ENCODE results near the gene SDHAF2.

The SDHAF2 gene

GRCh38 chr11:61447601-61448551 is 18.0 kb downstream of the SDHAF2 start:
- peaks cover 6% of the 10 kb centered on the region for H3K36me3 ChIP-seq (ENCODE audit: control insufficient read depth, insufficient read depth, low read length)
- H3K23ac ChIP-seq (ENCODE audit: low read length) = no peak overlapping the region
- H3K18ac ChIP-seq (ENCODE audit: low read length) = no peak overlapping the region
- H3K27ac ChIP-seq (ENCODE audit: low read depth, low read length) = no peak overlapping the region
- H3K27me3 ChIP-seq (ENCODE audit: insufficient read depth, low read length, poor library complexity) = no peaks in the 10 kb centered on the region
- no CpG with 5 or more reads among the region's 12 CpGs for WGBS (ENCODE audit: extremely low coverage, insufficient coverage, low lambda C conversion rate)
- peaks cover 2% of the 10 kb centered on the region for H3K79me1 ChIP-seq (ENCODE audit: low read length)
- DNase-seq = no peak
- H3K4me2 ChIP-seq (ENCODE audit: low read length) = no peak overlapping the region
- no peak overlapping the region for H3K4ac ChIP-seq (ENCODE audit: low read depth, low read length)
- no peak overlapping the region for H2AK5ac ChIP-seq (ENCODE audit: low read length)
- H3K4me1 ChIP-seq (ENCODE audit: control insufficient read depth, low read depth, low read length) = no peaks in the 10 kb centered on the region
- H3K56ac ChIP-seq (ENCODE audit: low read length) = no peak overlapping the region
- H2BK15ac ChIP-seq (replicated peaks; ENCODE audit: low read depth) = no peak overlapping the region
- no peak overlapping the region for H2BK5ac ChIP-seq (ENCODE audit: low read length)
- H3K9ac ChIP-seq (ENCODE audit: low read length) = no peak overlapping the region
- no peak overlapping the region for H3K4me3 ChIP-seq (ENCODE audit: low read length)
- H4K5ac ChIP-seq (ENCODE audit: low read length) = no peak overlapping the region
- no peak overlapping the region for H2BK120ac ChIP-seq (ENCODE audit: low read depth, low read length)
- H4K8ac ChIP-seq (ENCODE audit: low read depth, low read length) = no peak overlapping the region
- peaks cover 1% of the 10 kb centered on the region for H3K79me2 ChIP-seq (ENCODE audit: control insufficient read depth, insufficient read depth, low read length)

GRCh38 chr11:61448552-61448927 is 18.6 kb downstream of the SDHAF2 start:
- no peak overlapping the region for H2BK5ac ChIP-seq (ENCODE audit: low read length)
- no peak overlapping the region for H4K5ac ChIP-seq (ENCODE audit: low read length)
- no peak overlapping the region for H2AK5ac ChIP-seq (ENCODE audit: low read length)
- no peaks in the 10 kb centered on the region for H3K4me1 ChIP-seq (ENCODE audit: control insufficient read depth, low read depth, low read length)
- no peak overlapping the region for H2BK15ac ChIP-seq (replicated peaks; ENCODE audit: low read depth)
- no peak overlapping the region for H2BK120ac ChIP-seq (ENCODE audit: low read depth, low read length)
- WGBS (ENCODE audit: extremely low coverage, insufficient coverage, low lambda C conversion rate) = no CpG with 5 or more reads among the region's 7 CpGs
- H3K56ac ChIP-seq (ENCODE audit: low read length) = no peak overlapping the region
- no peak overlapping the region for H3K4ac ChIP-seq (ENCODE audit: low read depth, low read length)
- H3K36me3 ChIP-seq (ENCODE audit: control insufficient read depth, insufficient read depth, low read length) = peaks cover 6% of the 10 kb centered on the region
- H3K18ac ChIP-seq (ENCODE audit: low read length) = no peak overlapping the region
- no peak overlapping the region for H3K4me2 ChIP-seq (ENCODE audit: low read length)
- H3K79me1 ChIP-seq (ENCODE audit: low read length) = no peaks in the 10 kb centered on the region
- no peaks in the 10 kb centered on the region for H3K79me2 ChIP-seq (ENCODE audit: control insufficient read depth, insufficient read depth, low read length)
- no peak overlapping the region for H3K4me3 ChIP-seq (ENCODE audit: low read length)
- H3K9ac ChIP-seq (ENCODE audit: low read length) = no peak overlapping the region
- no peak overlapping the region for H4K8ac ChIP-seq (ENCODE audit: low read depth, low read length)
- no peak overlapping the region for H3K23ac ChIP-seq (ENCODE audit: low read length)
- DNase-seq = no peak
- H3K27me3 ChIP-seq (ENCODE audit: insufficient read depth, low read length, poor library complexity) = no peaks in the 10 kb centered on the region
- no peak overlapping the region for H3K27ac ChIP-seq (ENCODE audit: low read depth, low read length)

GRCh38 chr11:61452825-61453224 is 22.9 kb downstream of the SDHAF2 start:
- H2BK120ac ChIP-seq (ENCODE audit: low read depth, low read length) = no peak overlapping the region

DNA sequence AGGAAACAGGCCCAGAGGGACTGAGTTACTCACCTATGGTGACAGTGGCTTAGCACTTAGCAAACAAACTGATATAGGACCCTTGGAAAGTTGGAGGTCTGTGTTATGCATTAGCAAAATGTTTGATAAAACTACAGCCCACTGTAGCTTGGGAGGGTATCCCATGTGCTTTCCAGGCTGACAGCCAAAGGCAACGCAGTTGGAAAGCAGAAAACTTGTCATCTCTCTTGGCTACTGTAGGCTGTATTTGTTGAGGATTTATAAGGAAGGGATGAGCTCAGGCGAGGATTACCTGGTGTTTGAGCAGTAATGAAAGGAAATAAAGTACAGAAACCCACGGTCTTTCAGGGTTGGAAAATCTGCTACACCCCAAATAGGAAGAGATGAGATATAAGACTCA is 23.8 kb downstream of the SDHAF2 start:
- no peak overlapping the region for H3K18ac ChIP-seq (ENCODE audit: low read length)
- no peak overlapping the region for H2BK5ac ChIP-seq (ENCODE audit: low read length)
- H3K4me3 ChIP-seq (ENCODE audit: low read length) = no peak overlapping the region
- no peak overlapping the region for H2BK120ac ChIP-seq (ENCODE audit: low read depth, low read length)
- no peaks in the 10 kb centered on the region for H3K79me1 ChIP-seq (ENCODE audit: low read length)
- no peak overlapping the region for H3K56ac ChIP-seq (ENCODE audit: low read length)
- no peak overlapping the region for H4K5ac ChIP-seq (ENCODE audit: low read length)
- WGBS (ENCODE audit: extremely low coverage, insufficient coverage, low lambda C conversion rate) = no CpG with 5 or more reads among the region's 3 CpGs
- DNase-seq = no peak
- no peak overlapping the region for H3K23ac ChIP-seq (ENCODE audit: low read length)
- H3K36me3 ChIP-seq (ENCODE audit: control insufficient read depth, insufficient read depth, low read length) = no peaks in the 10 kb centered on the region
- H4K8ac ChIP-seq (ENCODE audit: low read depth, low read length) = no peak overlapping the region
- no peak overlapping the region for H2BK15ac ChIP-seq (replicated peaks; ENCODE audit: low read depth)
- H3K4me1 ChIP-seq (ENCODE audit: control insufficient read depth, low read depth, low read length) = no peaks in the 10 kb centered on the region
- H3K4ac ChIP-seq (ENCODE audit: low read depth, low read length) = no peak overlapping the region
- no peak overlapping the region for H2AK5ac ChIP-seq (ENCODE audit: low read length)
- H3K27me3 ChIP-seq (ENCODE audit: insufficient read depth, low read length, poor library complexity) = no peaks in the 10 kb centered on the region
- H3K79me2 ChIP-seq (ENCODE audit: control insufficient read depth, insufficient read depth, low read length) = no peaks in the 10 kb centered on the region
- H3K4me2 ChIP-seq (ENCODE audit: low read length) = no peak overlapping the region
- H3K27ac ChIP-seq (ENCODE audit: low read depth, low read length) = no peak overlapping the region
- no peak overlapping the region for H3K9ac ChIP-seq (ENCODE audit: low read length)

More at GRCh38 chr11:61452825-61453224, 22.9 kb downstream of the SDHAF2 start:
- H3K27ac ChIP-seq (ENCODE audit: low read depth, low read length) = no peak overlapping the region
- no peaks in the 10 kb centered on the region for H3K79me2 ChIP-seq (ENCODE audit: control insufficient read depth, insufficient read depth, low read length)
- H3K4me3 ChIP-seq (ENCODE audit: low read length) = no peak overlapping the region
- no peak overlapping the region for H4K8ac ChIP-seq (ENCODE audit: low read depth, low read length)
- no peak for DNase-seq
- no peak overlapping the region for H3K23ac ChIP-seq (ENCODE audit: low read length)
- H3K4me1 ChIP-seq (ENCODE audit: control insufficient read depth, low read depth, low read length) = no peaks in the 10 kb centered on the region
- H3K4me2 ChIP-seq (ENCODE audit: low read length) = no peak overlapping the region
- H3K36me3 ChIP-seq (ENCODE audit: control insufficient read depth, insufficient read depth, low read length) = peaks cover under 1% of the 10 kb centered on the region
- no peak overlapping the region for H3K56ac ChIP-seq (ENCODE audit: low read length)
- no peak overlapping the region for H2BK5ac ChIP-seq (ENCODE audit: low read length)
- H3K9ac ChIP-seq (ENCODE audit: low read length) = no peak overlapping the region
- no peak overlapping the region for H4K5ac ChIP-seq (ENCODE audit: low read length)
- H2AK5ac ChIP-seq (ENCODE audit: low read length) = no peak overlapping the region
- H3K27me3 ChIP-seq (ENCODE audit: insufficient read depth, low read length, poor library complexity) = no peaks in the 10 kb centered on the region
- H3K18ac ChIP-seq (ENCODE audit: low read length) = no peak overlapping the region
- H3K4ac ChIP-seq (ENCODE audit: low read depth, low read length) = no peak overlapping the region
- WGBS (ENCODE audit: extremely low coverage, insufficient coverage, low lambda C conversion rate) = no CpG with 5 or more reads among the region's 2 CpGs
- no peaks in the 10 kb centered on the region for H3K79me1 ChIP-seq (ENCODE audit: low read length)
- no peak overlapping the region for H2BK15ac ChIP-seq (replicated peaks; ENCODE audit: low read depth)

- Histone ChIP-seq H4K5ac (ENCODE audit: low read length) (no peak overlapping the region), H3K18ac (ENCODE audit: low read length) (no peak overlapping the region), H3K27ac (ENCODE audit: low read depth, low read length) (no peak overlapping the region), H3K79me1 (ENCODE audit: low read length) (no peaks in the 10 kb centered on the region), H3K23ac (ENCODE audit: low read length) (no peak overlapping the region), H3K4me2 (ENCODE audit: low read length) (no peak overlapping the region), H2BK15ac (replicated peaks; ENCODE audit: low read depth) (no peak overlapping the region), H4K8ac (ENCODE audit: low read depth, low read length) (no peak overlapping the region), H2BK5ac (ENCODE audit: low read length) (no peak overlapping the region), H3K4me1 (ENCODE audit: control insufficient read depth, low read depth, low read length) (no peaks in the 10 kb centered on the region), H3K9ac (ENCODE audit: low read length) (no peak overlapping the region), H3K56ac (ENCODE audit: low read length) (no peak overlapping the region), H2BK120ac (ENCODE audit: low read depth, low read length) (no peak overlapping the region), H3K79me2 (ENCODE audit: control insufficient read depth, insufficient read depth, low read length) (no peaks in the 10 kb centered on the region), H3K27me3 (ENCODE audit: insufficient read depth, low read length, poor library complexity) (no peaks in the 10 kb centered on the region), H3K36me3 (ENCODE audit: control insufficient read depth, insufficient read depth, low read length) (no peaks in the 10 kb centered on the region), H3K4me3 (ENCODE audit: low read length) (no peak overlapping the region), H2AK5ac (ENCODE audit: low read length) (no peak overlapping the region), H3K4ac (ENCODE audit: low read depth, low read length) (no peak overlapping the region)
- WGBS (ENCODE audit: extremely low coverage, insufficient coverage, low lambda C conversion rate) = no CpG with 5 or more reads among the region's 7 CpGs
- DNase-seq = no peak
These were observed 24.6 kb downstream of the SDHAF2 start for GRCh38 chr11:61454520-61454919.

All from mesendoderm (in vitro differentiated cells).